Subcutaneous abdominal adipose tissue (tissue), 5 donors: ENCODE results near the gene STK32B.
"Not testable (repeated sequence)": the region's sequence is repeated elsewhere in the genome, so short reads cannot be mapped to it uniquely, and the experiment has no call there.

Source experiments
- H3K27ac ChIP-seq: one replicate; pipeline ENCODE4 v1.7.0; 2013; ENCODE audit warnings: low read depth, mild to moderate bottlenecking, inconsistent platforms, low read length, moderate library complexity
- H3K27me3 ChIP-seq, 5 donors: one replicate each; pipeline ENCODE4 v1.7.0; 2013; ENCODE audit warnings: low read length in 5 of 5, inconsistent platforms in 1 of 5; ENCODE audit not compliant: control insufficient read depth in 5 of 5, insufficient read depth in 4 of 5
- H3K36me3 ChIP-seq, 5 donors: one replicate each; pipeline ENCODE4 v1.7.0; 2013; ENCODE audit warnings: low read length in 5 of 5; ENCODE audit not compliant: control insufficient read depth in 5 of 5, insufficient read depth in 5 of 5
- H3K4me1 ChIP-seq, 5 donors: one replicate each; pipeline ENCODE4 v1.7.0; 2013; ENCODE audit warnings: low read length in 5 of 5, mild to moderate bottlenecking in 3 of 5, moderate library complexity in 1 of 5; ENCODE audit not compliant: control insufficient read depth in 5 of 5, insufficient read depth in 5 of 5
- H3K4me3 ChIP-seq, 5 donors: one replicate each; pipeline ENCODE4 v1.7.0; 2013; ENCODE audit warnings: low read length in 5 of 5, low read depth in 1 of 5
- H3K9ac ChIP-seq, 5 donors: one replicate each; pipeline ENCODE4 v1.7.0; 2013; ENCODE audit warnings: low read length in 5 of 5, mild to moderate bottlenecking in 4 of 5, moderate library complexity in 3 of 5
- H3K9me3 ChIP-seq, 5 donors: one replicate each; pipeline ENCODE4 v1.7.0; 2013; ENCODE audit warnings: low read length in 5 of 5; ENCODE audit not compliant: control insufficient read depth in 5 of 5
- donor health status: healthy.
- donor health status: healthy.
- donor health status: healthy.
- donor health status: healthy.
- donor health status: healthy.

STK32B gene

DNA sequence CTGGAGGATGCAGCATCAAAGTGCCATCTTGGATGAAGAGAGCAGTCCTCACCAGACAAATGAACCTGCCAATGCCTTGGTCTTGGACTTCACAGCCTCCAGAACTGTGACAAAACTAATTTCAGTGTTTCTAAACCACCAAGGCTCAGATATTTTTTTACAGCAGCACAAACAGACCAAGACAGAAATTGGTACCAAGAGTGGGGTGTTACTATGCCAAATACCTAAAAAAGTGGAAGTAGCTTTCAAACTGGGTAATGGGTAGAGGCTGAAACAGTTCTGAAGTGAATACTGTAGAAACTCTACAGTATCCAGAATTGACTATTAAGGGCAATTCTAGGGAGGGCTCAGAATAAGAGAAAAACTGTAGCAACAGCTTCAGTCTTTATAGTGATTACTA is 170.8 kb downstream of the STK32B start:
- Histone ChIP-seq H3K4me3 (no peak overlapping the region), H3K4me1 (peaks cover 0 to 4% (median 0%) of the 10 kb centered on the region in 5 donors), H3K36me3 (no peaks in the 10 kb centered on the region), H3K27me3 (no peaks in the 10 kb centered on the region), H3K9me3 (peaks cover 7 to 19% (median 15%) of the 10 kb centered on the region in 5 donors), H3K27ac (no peak overlapping the region), H3K9ac (no peak overlapping the region)

DNA sequence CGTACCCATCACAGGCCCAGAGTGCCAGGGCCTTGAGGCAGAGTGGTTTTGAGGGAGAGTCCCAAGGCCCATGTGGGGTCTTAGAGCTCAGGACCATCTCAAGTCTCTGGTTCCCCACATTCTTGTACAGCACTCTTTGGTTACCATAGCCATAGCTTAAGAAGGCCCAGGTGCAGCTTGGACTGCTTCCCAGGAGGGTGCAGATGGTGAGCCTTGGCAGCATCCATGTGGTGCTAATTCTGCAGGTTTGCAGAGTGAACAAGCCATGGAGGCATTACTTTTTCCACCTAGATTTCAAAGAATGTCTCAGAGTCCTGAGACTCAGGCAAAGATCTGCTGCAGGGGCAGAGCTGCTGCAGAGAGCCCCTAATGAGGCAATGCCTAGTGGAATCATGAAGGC is 171.7 kb downstream of the STK32B start:
- H3K9me3 ChIP-seq, result peaks cover 7 to 19% (median 15%) of the 10 kb centered on the region in 5 donors
- no peak overlapping the region for H3K4me3 ChIP-seq
- H3K27me3 ChIP-seq, result no peaks in the 10 kb centered on the region
- H3K27ac ChIP-seq, result no peak overlapping the region
- H3K4me1 ChIP-seq, result peaks cover 0 to 4% (median 0%) of the 10 kb centered on the region in 5 donors
- no peak overlapping the region for H3K9ac ChIP-seq
- no peaks in the 10 kb centered on the region for H3K36me3 ChIP-seq

DNA sequence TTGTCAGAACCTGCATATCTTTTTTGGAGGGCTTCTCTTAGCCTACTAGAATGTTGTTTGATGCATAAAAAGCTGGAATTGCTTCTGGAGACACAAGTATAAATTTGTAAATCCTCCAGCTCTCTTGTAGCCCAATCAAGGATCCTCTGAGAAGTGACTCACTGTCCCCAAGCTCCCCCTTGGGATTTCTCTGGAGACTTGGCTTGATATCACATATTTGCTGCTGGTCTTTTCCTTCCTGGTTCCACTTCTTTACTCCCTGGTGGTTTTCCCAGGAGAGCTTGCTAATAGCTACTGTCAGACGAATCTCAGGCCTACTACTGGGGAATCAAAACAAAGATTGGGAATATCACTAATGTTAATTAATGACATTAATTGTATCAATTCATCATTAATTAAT is 173.1 kb downstream of the STK32B start:
- no peak overlapping the region for H3K9ac ChIP-seq
- no peak overlapping the region for H3K4me3 ChIP-seq
- peaks cover 7 to 19% (median 15%) of the 10 kb centered on the region in 5 donors for H3K9me3 ChIP-seq
- no peaks in the 10 kb centered on the region for H3K27me3 ChIP-seq
- no peaks in the 10 kb centered on the region for H3K36me3 ChIP-seq
- no peak overlapping the region for H3K27ac ChIP-seq
- H3K4me1 ChIP-seq, result peaks cover 0 to 4% (median 0%) of the 10 kb centered on the region in 5 donors

DNA sequence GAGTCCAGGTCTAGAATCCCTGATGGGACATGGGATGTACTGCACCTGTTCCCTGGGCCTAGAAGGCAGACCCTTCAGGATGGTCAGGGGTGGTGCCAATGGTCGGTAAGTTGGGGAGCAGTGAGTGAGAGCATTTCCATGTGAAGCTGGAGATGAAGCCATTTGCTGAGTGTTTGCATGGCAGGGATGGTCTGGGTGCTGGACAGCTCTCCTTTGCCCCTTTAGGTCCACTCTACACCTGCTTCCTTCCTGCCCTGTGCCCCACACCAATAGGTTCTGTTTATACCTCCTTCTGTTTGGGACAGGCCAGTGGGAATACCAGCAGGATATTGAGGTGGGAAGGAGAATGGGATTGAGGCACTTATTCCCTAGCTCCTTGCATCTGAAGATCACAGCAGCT is 181.3 kb downstream of the STK32B start:
- no peaks in the 10 kb centered on the region for H3K27me3 ChIP-seq
- H3K4me3 ChIP-seq, result no peak overlapping the region
- no peaks in the 10 kb centered on the region for H3K36me3 ChIP-seq
- H3K27ac ChIP-seq, result no peak overlapping the region
- no peaks in the 10 kb centered on the region for H3K4me1 ChIP-seq
- no peaks in the 10 kb centered on the region for H3K9me3 ChIP-seq
- H3K9ac ChIP-seq, result no peak overlapping the region

DNA sequence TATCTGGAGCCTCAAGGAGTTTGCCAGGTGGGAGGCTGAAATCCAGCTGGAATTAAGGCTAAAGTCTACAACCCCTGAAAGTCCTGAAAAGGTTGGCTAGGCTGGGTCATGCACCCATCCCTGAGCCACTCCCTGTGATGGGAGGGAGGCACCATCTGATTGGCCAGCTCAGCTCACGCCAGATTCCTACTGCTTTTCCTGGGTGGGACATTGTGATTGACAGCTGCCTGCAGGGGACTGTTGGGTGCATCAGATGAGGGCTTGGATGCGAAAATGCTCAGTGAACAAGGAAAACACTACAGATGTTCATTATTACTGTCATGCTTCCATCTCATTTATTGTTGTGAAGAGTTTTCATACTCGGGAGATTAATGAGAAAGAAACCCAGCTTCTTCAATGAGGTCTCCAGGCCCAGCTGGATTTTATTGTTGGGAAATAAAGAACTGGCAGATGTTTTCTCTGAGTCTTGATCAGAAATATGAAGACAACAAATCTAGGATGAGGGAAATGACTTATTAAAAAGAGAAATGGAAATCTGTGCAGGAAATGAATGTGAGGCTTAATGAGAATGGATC is 185.9 kb downstream of the STK32B start:
- H3K9me3 ChIP-seq, result no peaks in the 10 kb centered on the region
- H3K4me1 ChIP-seq, result no peaks in the 10 kb centered on the region
- no peak overlapping the region for H3K9ac ChIP-seq
- H3K36me3 ChIP-seq, result no peaks in the 10 kb centered on the region
- no peak overlapping the region for H3K4me3 ChIP-seq
- no peak overlapping the region for H3K27ac ChIP-seq
- no peaks in the 10 kb centered on the region for H3K27me3 ChIP-seq

DNA sequence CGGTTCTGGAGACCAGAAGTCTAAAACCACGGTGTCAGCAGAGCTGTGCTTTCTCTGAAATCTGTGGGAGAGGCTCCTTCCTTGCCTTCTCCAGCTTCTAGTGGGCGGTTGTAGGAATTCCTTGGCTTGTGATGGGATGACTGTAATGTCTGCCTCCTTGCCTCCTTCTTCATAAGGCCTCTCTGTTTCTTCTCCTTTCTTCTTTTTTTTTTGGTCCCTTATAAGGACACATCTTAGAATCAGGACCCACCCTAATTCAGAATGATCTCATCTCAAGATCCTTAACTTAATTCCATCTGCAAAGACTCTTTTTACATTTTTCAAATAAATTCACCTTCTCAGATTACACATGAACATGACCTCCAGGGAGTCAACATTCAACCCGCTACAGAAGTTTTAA is 186.9 kb downstream of the STK32B start:
- Histone ChIP-seq H3K27ac (no peak overlapping the region), H3K36me3 (no peaks in the 10 kb centered on the region), H3K4me1 (no peaks in the 10 kb centered on the region), H3K4me3 (no peak overlapping the region), H3K9ac (no peak overlapping the region), H3K27me3 (no peaks in the 10 kb centered on the region), H3K9me3 (no peaks in the 10 kb centered on the region)

DNA sequence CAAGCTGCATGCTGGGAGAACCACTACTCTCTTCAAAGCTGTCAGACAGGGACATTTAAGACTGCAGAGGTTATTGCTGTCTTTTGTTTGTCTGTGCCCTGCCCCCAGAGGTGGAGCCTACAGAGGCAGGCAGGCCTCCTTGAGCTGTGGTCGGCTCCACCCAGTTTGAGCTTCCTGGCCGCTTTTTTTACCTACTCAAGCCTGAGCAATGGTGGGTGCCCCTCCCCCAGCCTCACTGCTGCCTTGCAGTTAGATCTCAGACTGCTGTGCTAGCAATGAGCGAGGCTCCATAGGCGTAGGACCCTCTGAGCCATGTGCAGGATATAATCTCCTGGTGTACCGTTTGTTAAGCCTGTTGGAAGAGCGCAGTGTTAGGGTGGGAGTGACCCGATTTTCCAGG is 195.8 kb downstream of the STK32B start:
- H3K9ac ChIP-seq, H3K9me3 ChIP-seq, H3K36me3 ChIP-seq, H3K27ac ChIP-seq, H3K4me3 ChIP-seq, H3K4me1 ChIP-seq, H3K27me3 ChIP-seq: not testable (repeated sequence)

DNA sequence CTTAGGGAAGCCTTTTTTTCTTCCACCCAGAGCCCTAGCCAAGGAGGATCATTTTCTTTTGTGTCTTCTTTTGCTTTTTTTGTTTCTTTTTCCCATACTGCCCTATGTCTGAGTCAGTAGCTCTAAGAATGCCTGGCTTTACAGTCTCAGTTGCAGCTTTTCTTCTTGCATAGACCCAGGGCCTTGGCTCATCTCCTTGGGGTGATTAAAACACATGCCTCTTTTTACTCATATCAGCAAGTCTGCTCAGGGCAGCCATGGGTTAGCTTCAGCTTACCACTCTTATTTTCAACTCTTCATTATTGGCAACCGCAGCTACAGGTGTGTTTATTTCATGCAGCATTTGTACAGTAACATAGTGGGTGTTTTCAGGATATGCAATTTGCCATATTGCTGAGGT is 196.5 kb downstream of the STK32B start:
- no peaks in the 10 kb centered on the region for H3K27me3 ChIP-seq
- H3K36me3 ChIP-seq, result no peaks in the 10 kb centered on the region
- H3K27ac ChIP-seq, result no peak overlapping the region
- H3K4me1 ChIP-seq, result no peaks in the 10 kb centered on the region
- H3K4me3 ChIP-seq, result no peak overlapping the region
- H3K9ac ChIP-seq, result no peak overlapping the region
- H3K9me3 ChIP-seq, result no peaks in the 10 kb centered on the region

DNA sequence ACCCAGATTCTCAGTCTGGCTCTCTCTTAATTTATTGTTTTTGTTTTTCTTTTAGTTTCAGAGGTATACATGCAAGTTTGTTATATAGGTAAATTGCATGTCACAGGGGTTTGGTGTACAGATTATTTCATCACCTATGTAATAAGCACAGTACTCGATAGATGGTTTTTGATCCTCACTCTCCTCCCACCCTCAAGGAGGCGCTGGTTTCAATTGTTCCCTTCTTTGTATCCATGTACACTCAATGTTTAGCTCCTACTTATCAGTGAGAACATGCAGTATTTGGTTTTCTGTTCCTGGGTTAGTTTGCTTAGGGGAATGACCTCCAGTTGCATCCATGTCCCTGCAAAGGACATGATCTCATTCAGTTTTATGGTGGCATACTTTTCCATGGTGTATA is 198.4 kb downstream of the STK32B start:
- no peak overlapping the region for H3K9ac ChIP-seq
- H3K27me3 ChIP-seq, result no peaks in the 10 kb centered on the region
- no peaks in the 10 kb centered on the region for H3K9me3 ChIP-seq
- no peaks in the 10 kb centered on the region for H3K4me1 ChIP-seq
- no peaks in the 10 kb centered on the region for H3K36me3 ChIP-seq
- H3K27ac ChIP-seq, result no peak overlapping the region
- no peak overlapping the region for H3K4me3 ChIP-seq

DNA sequence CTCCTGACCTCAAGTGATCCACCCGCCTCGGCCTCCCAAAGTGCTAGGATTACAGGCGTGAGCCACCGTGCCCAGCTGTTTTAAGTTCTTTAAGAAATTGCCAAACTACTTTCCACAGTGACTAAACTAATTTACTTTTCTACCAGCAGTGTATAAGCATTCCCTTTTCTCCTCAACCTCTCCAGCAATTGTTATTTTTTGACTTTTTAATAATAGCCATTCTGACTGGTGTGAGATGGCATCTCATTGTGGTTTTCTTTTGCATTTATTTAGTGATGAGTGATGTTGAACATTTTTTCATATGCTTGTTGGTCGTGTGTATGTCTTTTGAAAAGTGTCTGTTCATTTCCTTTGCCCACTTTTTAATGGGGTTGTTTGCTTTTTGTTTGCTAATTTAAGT is 199.3 kb downstream of the STK32B start:
- H3K9me3 ChIP-seq, H3K36me3 ChIP-seq, H3K4me1 ChIP-seq, H3K9ac ChIP-seq, H3K4me3 ChIP-seq, H3K27ac ChIP-seq, H3K27me3 ChIP-seq: not testable (repeated sequence)

DNA sequence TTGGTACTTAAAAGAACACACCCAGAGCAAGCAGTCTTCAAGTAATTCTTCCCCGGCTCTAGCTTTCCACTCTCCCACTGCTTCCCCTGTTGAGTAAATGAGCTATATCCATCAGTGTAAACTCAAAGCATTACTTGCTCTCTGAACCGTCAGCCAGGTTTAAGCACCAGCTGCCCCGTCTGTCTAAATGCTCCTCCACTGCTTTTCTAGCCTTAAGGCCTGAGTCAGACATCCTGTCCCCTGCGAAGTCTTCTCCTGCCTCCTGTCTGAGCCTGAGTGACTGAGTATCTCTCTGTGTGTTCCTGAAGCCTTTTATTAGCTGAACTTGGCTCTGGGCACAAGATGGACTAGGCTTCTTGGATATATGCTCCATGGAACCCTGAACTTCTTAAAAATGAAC is 205.1 kb downstream of the STK32B start:
- Histone ChIP-seq H3K9ac (no peak overlapping the region), H3K27me3 (no peaks in the 10 kb centered on the region), H3K27ac (no peak overlapping the region), H3K36me3 (no peaks in the 10 kb centered on the region), H3K9me3 (no peaks in the 10 kb centered on the region), H3K4me1 (no peaks in the 10 kb centered on the region), H3K4me3 (no peak overlapping the region)
